GM19043 (cell line): Measurements from ENCODE around the gene CALR3.
"Not testable (repeated sequence)": the region's sequence is repeated elsewhere in the genome, so short reads cannot be mapped to it uniquely, and the experiment has no call there.

Experiments used
- ATAC-seq: cut with Tn5 transposase; IDR thresholded peaks from one replicate; pipeline ENCODE4 v1.9.1; 2021; ENCODE audit warnings: low read depth; ENCODE audit not compliant: unreplicated experiment

The CALR3 gene

GRCh38 chr19:16495982-16496612 lies at the start of gene CALR3, which contains the start of gene C19orf44:
CALR3 (minus strand) TSS chr19:16496167; CDS start chr19:16496129, 38 bp downstream.
C19orf44 (plus strand) TSS chr19:16496394; CDS start chr19:16500793, 4,399 bp downstream.
- peak; percentile 93 for ATAC-seq

GRCh38 chr19:16544473-16545231 lies 48.7 kb upstream of the CALR3 start:
- ATAC-seq, result no peak

GRCh38 chr19:16543734-16544133 lies 47.8 kb upstream of the CALR3 start:
- ATAC-seq, result not testable (repeated sequence)

- no peak for ATAC-seq
These were observed 47.0 kb upstream of the CALR3 start for GRCh38 chr19:16542910-16543472.

- ATAC-seq, result peak; percentile 87
These were observed 46.3 kb upstream of the CALR3 start, which contains the start of gene CHERP for GRCh38 chr19:16542045-16542909. CHERP (minus strand) TSS chr19:16542437; CDS start chr19:16542378, 59 bp downstream.

GRCh38 chr19:16541526-16542044 lies 45.6 kb upstream of the CALR3 start:
- ATAC-seq, result no peak

- no peak for ATAC-seq
These were observed 45.0 kb upstream of the CALR3 start for GRCh38 chr19:16540948-16541347.

- no peak for ATAC-seq
These were observed 41.1 kb upstream of the CALR3 start for GRCh38 chr19:16537111-16537510.

- ATAC-seq, result no peak
These were observed 40.2 kb upstream of the CALR3 start for GRCh38 chr19:16536130-16536529.

GRCh38 chr19:16535381-16535780 lies 39.4 kb upstream of the CALR3 start:
- ATAC-seq, result no peak

GRCh38 chr19:16532440-16533234 lies 36.7 kb upstream of the CALR3 start:
- no peak for ATAC-seq

GRCh38 chr19:16531380-16531669 lies 35.4 kb upstream of the CALR3 start:
- ATAC-seq, result no peak

GRCh38 chr19:16530540-16531379 lies 34.8 kb upstream of the CALR3 start:
- no peak for ATAC-seq

GRCh38 chr19:16529466-16530144 lies 33.6 kb upstream of the CALR3 start:
- no peak for ATAC-seq

GRCh38 chr19:16527971-16528521 lies 32.1 kb upstream of the CALR3 start:
- no peak for ATAC-seq

- ATAC-seq, result no peak
These were observed 31.5 kb upstream of the CALR3 start for GRCh38 chr19:16527334-16527935.

- no peak for ATAC-seq
These were observed 29.9 kb upstream of the CALR3 start for GRCh38 chr19:16525751-16526481.
